SK-N-MC (cell line): ENCODE measurements around the gene UBL4A.

Source experiments
- EZH2 ChIP-seq: fragments of 200-600 bp; sonication (generic); IDR thresholded peaks from one replicate; pipeline ENCODE4 v1.6.1; 2017; ENCODE audit warnings: antibody characterized with exemption
- FOXP2 ChIP-seq: optimal IDR thresholded peaks from 2 replicates; pipeline ENCODE3; 2011; ENCODE audit warnings: mild to moderate bottlenecking, moderate library complexity; ENCODE audit not compliant: insufficient read depth; ENCODE audit errors: extremely low read length, control extremely low read depth
- POLR2AphosphoS5 ChIP-seq: IDR thresholded peaks from 2 replicates; pipeline ENCODE4 v1.6.1; 2012; ENCODE audit warnings: mild to moderate bottlenecking, low read depth, low read length, borderline replicate concordance

GRCh38 chrX:154464806-154465365 is 21.5 kb downstream of the UBL4A start:
- TF ChIP-seq POLR2AphosphoS5 (no peak), EZH2 (no peak), FOXP2 (no peak)
